ENCODE results near the gene XYLT1.
A peak's percentile ranks its signal among the peaks of the same experiment; 100 is the strongest.

XYLT1 gene

GRCh38 chr16:17470908-17471718, at the start of gene XYLT1:
XYLT1 (minus strand) TSS chr16:17470960; CDS start chr16:17470796, 164 bp downstream.
- peak in 1 of 11 experiments; percentile 14; a peak in 1 of 22 replicates for TF ChIP-seq Cebpa-rat (IDR thresholded peaks at IDR 0.05)
- H3K36me3 ChIP-seq: peaks cover 0 to 17% (median 3%) of the 10 kb centered on the region in 11 experiments; a peak in 9 of 22 replicates
- peaks cover 0 to 41% (median 32%) of the 10 kb centered on the region in 11 experiments; a peak in 15 of 22 replicates for H4K20me1 ChIP-seq
- H3K4me2 ChIP-seq: peak within 1 kb of the TSS; percentile 89 to 100 (median 96)
- peak within 1 kb of the TSS; percentile 80 to 96 (median 90) for H3K9ac ChIP-seq
- peaks cover 0 to 16% (median 0%) of the 10 kb centered on the region in 11 experiments; a peak in 4 of 22 replicates for H3K27me3 ChIP-seq
- peak within 1 kb of the TSS; percentile 86 to 99 (median 95) for H3K4me3 ChIP-seq
- no peaks in the 10 kb centered on the region for H3K9me3 ChIP-seq (replicated peaks in 1 of 11)
- peaks cover 44 to 68% (median 64%) of the 10 kb centered on the region in 10 experiments for H3K4me1 ChIP-seq
- peak within 1 kb of the TSS in 10 of 11 experiments; percentile 60 to 94 (median 90); a peak in 21 of 22 replicates for H3K27ac ChIP-seq

GRCh38 chr16:17520111-17520510, 49.4 kb upstream of the XYLT1 start:
- Histone ChIP-seq H3K27me3 (no peaks in the 10 kb centered on the region), H3K9me3 (replicated peaks in 1 of 11) (no peaks in the 10 kb centered on the region), H3K9ac (no peak overlapping the region), H3K4me1 (no peaks in the 10 kb centered on the region), H3K36me3 (no peaks in the 10 kb centered on the region), H4K20me1 (no peaks in the 10 kb centered on the region), H3K27ac (no peak overlapping the region), H3K4me2 (no peak overlapping the region), H3K4me3 (no peak overlapping the region)
- no peak for TF ChIP-seq Cebpa-rat (IDR thresholded peaks at IDR 0.05)

GRCh38 chr16:17519101-17519955, 48.6 kb upstream of the XYLT1 start:
- H3K4me3 ChIP-seq: no peak overlapping the region
- no peak overlapping the region for H3K9ac ChIP-seq
- no peaks in the 10 kb centered on the region for H4K20me1 ChIP-seq
- TF ChIP-seq Cebpa-rat (IDR thresholded peaks at IDR 0.05): no peak
- H3K27me3 ChIP-seq: no peaks in the 10 kb centered on the region
- H3K4me2 ChIP-seq: no peak overlapping the region
- peaks cover 0 to 2% (median 0%) of the 10 kb centered on the region in 11 experiments; a peak in 1 of 22 replicates for H3K9me3 ChIP-seq (replicated peaks in 1 of 11)
- no peaks in the 10 kb centered on the region for H3K4me1 ChIP-seq
- H3K27ac ChIP-seq: no peak overlapping the region
- H3K36me3 ChIP-seq: no peaks in the 10 kb centered on the region

- TF ChIP-seq Cebpa-rat (IDR thresholded peaks at IDR 0.05): no peak
- Histone ChIP-seq H3K36me3 (no peaks in the 10 kb centered on the region), H3K27me3 (no peaks in the 10 kb centered on the region), H3K4me3 (no peak overlapping the region), H4K20me1 (no peaks in the 10 kb centered on the region), H3K9ac (no peak overlapping the region), H3K4me2 (no peak overlapping the region), H3K27ac (no peak overlapping the region), H3K9me3 (replicated peaks in 1 of 11) (peaks cover 0 to 3% (median 0%) of the 10 kb centered on the region in 11 experiments; a peak in 1 of 22 replicates), H3K4me1 (no peaks in the 10 kb centered on the region)
Measured at GRCh38 chr16:17518441-17518840, 47.7 kb upstream of the XYLT1 start.

GRCh38 chr16:17515421-17516210, 44.9 kb upstream of the XYLT1 start:
- no peak overlapping the region for H3K4me3 ChIP-seq
- peaks cover 0 to 3% (median 0%) of the 10 kb centered on the region in 11 experiments; a peak in 1 of 22 replicates for H3K9me3 ChIP-seq (replicated peaks in 1 of 11)
- H3K27ac ChIP-seq: no peak overlapping the region
- no peak for TF ChIP-seq Cebpa-rat (IDR thresholded peaks at IDR 0.05)
- no peak overlapping the region for H3K9ac ChIP-seq
- peaks cover 10 to 20% (median 15%) of the 10 kb centered on the region in 10 experiments for H3K4me1 ChIP-seq
- H3K36me3 ChIP-seq: no peaks in the 10 kb centered on the region
- H3K27me3 ChIP-seq: no peaks in the 10 kb centered on the region
- no peak overlapping the region for H3K4me2 ChIP-seq
- H4K20me1 ChIP-seq: no peaks in the 10 kb centered on the region

- Histone ChIP-seq H3K27me3 (no peaks in the 10 kb centered on the region), H3K4me2 (peak overlapping the region; percentile 14 to 59 (median 38); a peak in 20 of 22 replicates), H3K36me3 (no peaks in the 10 kb centered on the region), H3K9me3 (replicated peaks in 1 of 11) (peaks cover 14 to 22% (median 18%) of the 10 kb centered on the region in 11 experiments; a peak in 21 of 22 replicates), H3K4me1 (peaks cover 10 to 20% (median 15%) of the 10 kb centered on the region in 10 experiments), H3K4me3 (no peak overlapping the region), H3K9ac (no peak overlapping the region), H4K20me1 (no peaks in the 10 kb centered on the region), H3K27ac (no peak overlapping the region)
- no peak for TF ChIP-seq Cebpa-rat (IDR thresholded peaks at IDR 0.05)
Measured at GRCh38 chr16:17512636-17513220, 42.0 kb upstream of the XYLT1 start.

- Histone ChIP-seq H3K4me1 (peaks cover 10 to 20% (median 15%) of the 10 kb centered on the region in 10 experiments), H3K9me3 (replicated peaks in 1 of 11) (peaks cover 17 to 28% (median 22%) of the 10 kb centered on the region in 11 experiments; a peak in 21 of 22 replicates), H3K9ac (no peak overlapping the region), H3K4me3 (no peak overlapping the region), H3K27ac (no peak overlapping the region), H3K4me2 (peak overlapping the region in 1 of 11 experiments; percentile 54; a peak in 1 of 22 replicates), H4K20me1 (no peaks in the 10 kb centered on the region), H3K36me3 (no peaks in the 10 kb centered on the region), H3K27me3 (no peaks in the 10 kb centered on the region)
- no peak for TF ChIP-seq Cebpa-rat (IDR thresholded peaks at IDR 0.05)
Measured at GRCh38 chr16:17511340-17511739, 40.6 kb upstream of the XYLT1 start.

GRCh38 chr16:17510567-17510966, 39.8 kb upstream of the XYLT1 start:
- Histone ChIP-seq H3K9me3 (replicated peaks in 1 of 11) (peaks cover 17 to 32% (median 22%) of the 10 kb centered on the region in 11 experiments; a peak in 21 of 22 replicates), H3K4me3 (no peak overlapping the region), H3K27ac (no peak overlapping the region), H3K9ac (no peak overlapping the region), H3K36me3 (no peaks in the 10 kb centered on the region), H3K27me3 (no peaks in the 10 kb centered on the region), H3K4me2 (no peak overlapping the region), H3K4me1 (peaks cover 10 to 20% (median 15%) of the 10 kb centered on the region in 10 experiments), H4K20me1 (no peaks in the 10 kb centered on the region)
- no peak for TF ChIP-seq Cebpa-rat (IDR thresholded peaks at IDR 0.05)
